Dendritic cell treated with granulocyte-macrophage colony-stimulating factor and Interleukin-4, amounts not matched to agents 40 ng/mL and 50 ng/mL, for 4 days (primary cell): Measurements from ENCODE around the gene SNTB2.
"Not testable (repeated sequence)": the region's sequence is repeated elsewhere in the genome, so short reads cannot be mapped to it uniquely, and the experiment has no call there.

Source experiments
- H3K27ac Mint-ChIP-seq: one replicate; pipeline ENCODE4 v1.8.0; 2022; ENCODE audit warnings: mild to moderate bottlenecking, mixed read lengths
- H3K27me3 Mint-ChIP-seq: one replicate; pipeline ENCODE4 v1.8.0; 2022; ENCODE audit warnings: mild to moderate bottlenecking, mixed read lengths
- H3K36me3 Mint-ChIP-seq: one replicate; pipeline ENCODE4 v1.8.0; 2022; ENCODE audit warnings: low read depth, mixed read lengths
- H3K4me1 Mint-ChIP-seq: one replicate; pipeline ENCODE4 v1.8.0; 2022; ENCODE audit warnings: low read depth, mixed read lengths
- H3K4me3 Mint-ChIP-seq: one replicate; pipeline ENCODE4 v1.8.0; 2022; ENCODE audit warnings: mild to moderate bottlenecking, moderate library complexity, mixed read lengths
- H3K9me3 Mint-ChIP-seq: one replicate; pipeline ENCODE4 v1.8.0; 2022; ENCODE audit warnings: mixed read lengths
- intact Hi-C: fragments of 100-400 bp; cut with micrococcal nuclease; formaldehyde crosslinking; loops from one replicate; pipeline ENCODE4 v1.15.0; 2022

Gene SNTB2

GRCh38 chr16:69186642-69187445, at the start of gene SNTB2:
SNTB2 (plus strand) TSS chr16:69187164; CDS start chr16:69187167, 3 bp downstream.
- H3K4me1 Mint-ChIP-seq, result peaks cover 35% of the 10 kb centered on the region
- H3K27ac Mint-ChIP-seq, result peak within 1 kb of the TSS; percentile 91
- H3K4me3 Mint-ChIP-seq, result peak within 1 kb of the TSS; percentile 90
- no peaks in the 10 kb centered on the region for H3K9me3 Mint-ChIP-seq
- intact Hi-C loops, result loop anchor here (2.0 to 5.0 kb wide), 2 partner anchors 16 to 35 kb away; no protein-coding TSS in a partner anchor
- H3K36me3 Mint-ChIP-seq, result peaks cover 19% of the 10 kb centered on the region
- peaks cover 46% of the 10 kb centered on the region for H3K27me3 Mint-ChIP-seq

- Mint-ChIP-seq H3K4me3 (no peak overlapping the region), H3K27ac (no peak overlapping the region), H3K36me3 (peaks cover 85% of the 10 kb centered on the region), H3K4me1 (peaks cover 20% of the 10 kb centered on the region), H3K27me3 (no peaks in the 10 kb centered on the region), H3K9me3 (no peaks in the 10 kb centered on the region)
- intact Hi-C loops, result no loop called here
Observed at GRCh38 chr16:69138608-69139007, 48.4 kb upstream of the SNTB2 start.

GRCh38 chr16:69139464-69139863, 47.5 kb upstream of the SNTB2 start:
- H3K9me3 Mint-ChIP-seq, intact Hi-C loops, H3K27ac Mint-ChIP-seq, H3K4me3 Mint-ChIP-seq, H3K27me3 Mint-ChIP-seq: not testable (repeated sequence)
- H3K36me3 Mint-ChIP-seq, result peaks cover 93% of the 10 kb centered on the region
- H3K4me1 Mint-ChIP-seq, result peaks cover 13% of the 10 kb centered on the region

GRCh38 chr16:69141014-69141413, 46.0 kb upstream of the SNTB2 start:
- Mint-ChIP-seq H3K4me3 (no peak overlapping the region), H3K27me3 (no peaks in the 10 kb centered on the region), H3K9me3 (no peaks in the 10 kb centered on the region), H3K27ac (no peak overlapping the region), H3K36me3 (peaks cover 100% of the 10 kb centered on the region), H3K4me1 (peaks cover 4% of the 10 kb centered on the region)
- intact Hi-C loops, result no loop called here

- H3K27me3 Mint-ChIP-seq, result no peaks in the 10 kb centered on the region
- peaks cover 98% of the 10 kb centered on the region for H3K36me3 Mint-ChIP-seq
- H3K4me1 Mint-ChIP-seq, result no peaks in the 10 kb centered on the region
- H3K9me3 Mint-ChIP-seq, result no peaks in the 10 kb centered on the region
- H3K4me3 Mint-ChIP-seq, result no peak overlapping the region
- intact Hi-C loops, result no loop called here
- H3K27ac Mint-ChIP-seq, result no peak overlapping the region
Observed at GRCh38 chr16:69141936-69142335, 45.0 kb upstream of the SNTB2 start.

GRCh38 chr16:69143116-69143515, 43.8 kb upstream of the SNTB2 start:
- H3K36me3 Mint-ChIP-seq, result peaks cover 93% of the 10 kb centered on the region
- H3K27ac Mint-ChIP-seq, result no peak overlapping the region
- H3K4me1 Mint-ChIP-seq, result no peaks in the 10 kb centered on the region
- H3K9me3 Mint-ChIP-seq, result no peaks in the 10 kb centered on the region
- H3K27me3 Mint-ChIP-seq, result no peaks in the 10 kb centered on the region
- intact Hi-C loops, result no loop called here
- H3K4me3 Mint-ChIP-seq, result no peak overlapping the region

GRCh38 chr16:69145658-69146057, 41.3 kb upstream of the SNTB2 start:
- intact Hi-C loops, result no loop called here
- Mint-ChIP-seq H3K36me3 (peaks cover 88% of the 10 kb centered on the region), H3K4me1 (no peaks in the 10 kb centered on the region), H3K9me3 (no peaks in the 10 kb centered on the region), H3K4me3 (no peak overlapping the region), H3K27ac (no peak overlapping the region), H3K27me3 (no peaks in the 10 kb centered on the region)

- intact Hi-C loops, result loop anchor here (1.0 to 10.0 kb wide), 3 partner anchors 38 to 138 kb away; partner anchors contain the start of gene SNTB2
- H3K27me3 Mint-ChIP-seq, H3K4me3 Mint-ChIP-seq, H3K9me3 Mint-ChIP-seq, H3K4me1 Mint-ChIP-seq, H3K27ac Mint-ChIP-seq: not testable (repeated sequence)
- H3K36me3 Mint-ChIP-seq, result peaks cover 87% of the 10 kb centered on the region
Observed at GRCh38 chr16:69149621-69150020, 37.3 kb upstream of the SNTB2 start.

- Mint-ChIP-seq H3K4me1 (no peaks in the 10 kb centered on the region), H3K4me3 (no peak overlapping the region), H3K27me3 (no peaks in the 10 kb centered on the region), H3K9me3 (no peaks in the 10 kb centered on the region), H3K27ac (no peak overlapping the region), H3K36me3 (peaks cover 87% of the 10 kb centered on the region)
- intact Hi-C loops, result loop anchor here (1.0 to 10.0 kb wide), 3 partner anchors 37 to 137 kb away; partner anchors contain the start of gene SNTB2
Observed at GRCh38 chr16:69150146-69150865, 36.7 kb upstream of the SNTB2 start.

- Mint-ChIP-seq H3K9me3 (no peaks in the 10 kb centered on the region), H3K4me1 (peaks cover 5% of the 10 kb centered on the region), H3K36me3 (peaks cover 97% of the 10 kb centered on the region), H3K4me3 (no peak overlapping the region), H3K27me3 (no peaks in the 10 kb centered on the region), H3K27ac (no peak overlapping the region)
- intact Hi-C loops, result loop anchor here (10.0 kb wide), 1 partner anchor 68 kb away; no protein-coding TSS in a partner anchor
Observed at GRCh38 chr16:69157196-69157595, 29.8 kb upstream of the SNTB2 start.

GRCh38 chr16:69160192-69160591, 26.8 kb upstream of the SNTB2 start:
- H3K36me3 Mint-ChIP-seq, result peaks cover 96% of the 10 kb centered on the region
- no peaks in the 10 kb centered on the region for H3K27me3 Mint-ChIP-seq
- H3K27ac Mint-ChIP-seq, result no peak overlapping the region
- no peaks in the 10 kb centered on the region for H3K9me3 Mint-ChIP-seq
- H3K4me1 Mint-ChIP-seq, result peaks cover 5% of the 10 kb centered on the region
- no peak overlapping the region for H3K4me3 Mint-ChIP-seq
- intact Hi-C loops, result no loop called here

- Mint-ChIP-seq H3K4me3 (no peak overlapping the region), H3K27me3 (peaks cover 3% of the 10 kb centered on the region), H3K4me1 (peaks cover 15% of the 10 kb centered on the region), H3K27ac (no peak overlapping the region), H3K36me3 (peaks cover 94% of the 10 kb centered on the region), H3K9me3 (no peaks in the 10 kb centered on the region)
- intact Hi-C loops, result no loop called here
Observed at GRCh38 chr16:69165584-69165983, 21.4 kb upstream of the SNTB2 start.

GRCh38 chr16:69166221-69166833, 20.6 kb upstream of the SNTB2 start:
- Mint-ChIP-seq H3K4me1 (peaks cover 23% of the 10 kb centered on the region), H3K4me3 (no peak overlapping the region), H3K36me3 (peaks cover 87% of the 10 kb centered on the region), H3K27me3 (peaks cover 3% of the 10 kb centered on the region), H3K27ac (peak overlapping the region; percentile 8), H3K9me3 (no peaks in the 10 kb centered on the region)
- intact Hi-C loops, result no loop called here
